HG03135 (cell line): ENCODE measurements around the gene DNAJB8.

Experiments
- ATAC-seq: cut with Tn5 transposase; IDR thresholded peaks from one replicate; pipeline ENCODE4 v1.9.1; 2021; ENCODE audit warnings: mild to moderate bottlenecking, moderate library complexity; ENCODE audit not compliant: unreplicated experiment

Gene DNAJB8

GRCh38 chr3:128494367-128494650 lies 27.6 kb upstream of the DNAJB8 start:
- ATAC-seq = no peak

DNA sequence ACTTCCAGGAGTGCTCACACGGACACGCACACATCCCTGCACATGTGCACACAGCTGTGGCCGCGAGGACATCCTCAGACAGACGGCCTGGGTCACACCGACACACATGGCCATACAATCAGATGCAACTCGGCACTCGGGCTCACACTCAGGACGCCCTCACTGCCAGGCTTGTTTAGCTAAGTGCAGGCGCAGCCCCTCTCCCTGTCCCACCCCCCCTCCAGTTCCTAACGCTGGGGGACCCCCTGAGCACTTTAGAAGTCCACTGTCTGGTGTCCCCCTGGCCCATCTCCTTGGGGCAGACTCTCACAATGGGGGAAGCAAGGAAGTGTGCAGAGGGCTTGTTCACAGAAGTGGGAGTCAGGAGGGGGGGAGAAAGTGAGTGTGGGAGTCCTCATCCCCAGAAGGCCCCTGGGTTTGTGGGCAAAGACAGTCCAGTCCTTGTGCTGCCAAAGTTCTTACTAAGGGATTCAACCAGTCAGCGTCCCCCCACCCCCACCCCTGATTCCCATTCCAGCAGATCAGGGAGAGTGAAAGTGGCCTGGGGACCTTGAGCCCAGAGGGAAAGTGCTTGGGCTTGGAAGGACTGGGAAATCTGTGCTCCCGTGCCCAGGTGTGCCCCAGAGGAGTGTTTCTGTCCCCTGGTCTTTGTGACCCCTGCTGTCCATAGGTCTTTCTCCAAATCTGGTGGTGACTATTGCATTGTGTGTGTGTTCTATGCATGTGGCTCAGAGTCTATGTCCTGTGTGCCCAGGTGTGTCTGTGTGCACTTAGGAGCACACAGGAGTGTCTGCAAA lies 27.1 kb upstream of the DNAJB8 start:
- ATAC-seq = no peak

DNA sequence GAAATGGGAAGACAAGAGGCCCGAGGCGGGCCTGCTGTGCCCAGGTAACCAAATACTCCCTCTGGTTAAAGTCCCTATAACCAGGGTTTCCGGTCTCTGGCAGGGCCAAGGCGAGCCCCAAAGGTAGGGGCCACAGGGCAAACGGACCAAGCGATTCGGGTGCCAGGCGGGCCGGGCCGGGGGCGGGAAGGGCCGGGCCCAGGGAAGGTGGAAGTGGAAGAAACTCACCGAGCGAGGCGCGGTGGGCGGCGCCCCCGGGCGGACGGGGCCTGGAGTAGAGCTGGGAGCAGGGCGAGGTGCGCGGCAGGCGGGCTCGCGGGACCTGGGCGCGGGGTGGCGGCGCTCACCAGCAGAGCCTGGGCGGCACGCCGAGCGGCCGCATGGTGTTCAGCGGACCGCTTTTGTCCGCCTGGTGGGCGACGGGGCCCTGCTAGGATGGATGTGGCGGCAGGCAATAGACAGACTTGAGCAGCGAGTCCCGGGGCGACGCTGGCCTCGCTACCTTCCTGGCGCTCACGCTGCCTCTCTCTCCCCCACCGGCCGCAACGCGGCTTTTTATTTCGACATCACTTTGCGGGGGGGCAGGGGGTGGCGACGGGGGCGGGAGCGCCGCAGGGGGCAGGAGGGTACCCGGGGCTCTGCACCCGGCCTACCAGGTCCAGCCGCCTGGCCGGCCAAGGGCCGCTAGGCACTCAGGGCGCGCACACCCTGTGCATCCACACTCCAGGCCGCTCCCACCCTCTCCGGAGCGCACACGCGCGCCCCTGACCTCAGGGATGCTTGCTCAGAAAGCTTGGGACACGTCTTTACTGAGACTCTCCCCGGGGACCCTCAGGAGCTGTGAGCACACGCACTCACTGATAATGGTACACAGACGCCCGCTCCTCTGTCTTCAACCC lies 26.2 kb upstream of the DNAJB8 start, which contains the start of gene GATA2:
Gene GATA2, minus strand, starts transcription at position 531 of the 899 bp plus-strand sequence. CDS start 6,170 bp downstream, outside the sequence.
- ATAC-seq = no peak

GRCh38 chr3:128491941-128492670 lies 25.4 kb upstream of the DNAJB8 start:
- ATAC-seq = no peak

GRCh38 chr3:128491691-128491940 lies 24.9 kb upstream of the DNAJB8 start:
- ATAC-seq = no peak

DNA sequence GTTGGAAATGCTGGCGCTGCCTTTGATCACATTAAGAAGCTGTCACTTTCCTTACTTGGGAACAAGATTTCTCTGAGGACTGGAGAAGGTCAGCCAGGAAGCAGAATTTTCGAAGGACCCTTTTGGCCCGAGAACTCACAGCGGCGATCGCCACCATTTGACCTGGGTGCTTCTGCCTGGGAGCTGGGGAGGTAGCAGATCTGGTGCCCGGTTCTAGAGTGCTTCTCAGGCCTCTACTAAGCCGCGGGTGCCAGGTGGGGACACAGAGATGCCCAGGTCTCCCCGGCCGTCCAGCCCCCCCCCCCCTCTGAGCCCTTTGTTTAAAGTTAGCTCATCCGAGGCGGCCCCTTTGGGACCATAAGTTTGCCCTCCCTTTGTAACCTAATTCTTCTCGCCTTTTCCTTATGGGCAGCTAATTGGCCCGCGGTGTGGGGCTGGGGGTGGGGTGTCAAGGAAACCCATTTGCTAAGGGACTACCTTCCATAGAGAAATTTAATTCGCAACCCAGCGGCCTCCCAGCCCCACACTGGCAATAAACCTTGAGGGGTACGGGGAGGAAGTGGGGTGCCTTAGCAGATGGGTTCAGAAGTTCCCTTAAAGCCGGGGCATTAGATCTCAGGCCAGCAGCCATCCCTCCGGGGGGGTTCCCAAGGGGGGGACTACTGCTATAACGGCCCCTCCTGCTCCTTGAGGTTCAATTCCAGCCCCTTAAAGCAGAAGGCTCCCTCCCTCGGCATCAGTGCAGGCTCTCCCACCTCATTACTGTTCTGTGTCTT lies 24.4 kb upstream of the DNAJB8 start:
- no peak for ATAC-seq

DNA sequence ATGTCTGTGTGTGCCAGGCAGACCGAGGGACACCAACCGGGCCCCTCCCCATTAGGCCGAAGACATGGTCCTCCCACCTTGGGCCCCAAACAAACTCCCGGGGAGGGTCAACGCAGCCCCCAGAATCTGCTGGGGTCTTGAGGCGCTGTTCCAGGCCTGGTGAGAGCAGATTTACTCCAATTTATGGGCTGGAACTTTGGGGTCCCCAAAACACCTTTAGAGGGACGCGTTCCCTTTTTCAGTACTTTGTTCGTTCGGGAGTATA lies 23.9 kb upstream of the DNAJB8 start:
- no peak for ATAC-seq

- ATAC-seq = no peak
Observed at GRCh38 chr3:128489927-128490649, 23.4 kb upstream of the DNAJB8 start.

- no peak for ATAC-seq
Observed at GRCh38 chr3:128489674-128489926, 22.9 kb upstream of the DNAJB8 start.

GRCh38 chr3:128488991-128489673 lies 22.4 kb upstream of the DNAJB8 start:
- no peak for ATAC-seq

DNA sequence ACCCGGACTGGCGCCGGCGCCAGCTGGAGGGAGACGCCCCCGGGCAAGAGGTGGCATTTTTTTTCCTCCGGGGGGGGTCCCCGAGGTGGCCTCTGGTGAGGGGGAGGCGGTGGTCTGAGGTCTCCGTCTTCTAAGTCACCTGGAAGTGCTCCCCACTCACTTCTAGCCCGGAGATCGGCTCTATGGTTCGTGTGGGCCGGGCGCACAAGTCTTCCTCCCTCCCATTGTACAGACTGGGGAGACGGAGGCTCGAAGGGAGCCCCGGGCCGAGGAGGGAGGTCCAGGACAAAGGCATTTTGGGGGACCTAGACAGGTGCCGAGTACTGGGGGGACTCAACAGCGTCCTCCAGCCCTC lies 21.9 kb upstream of the DNAJB8 start:
- ATAC-seq = no peak

- ATAC-seq = no peak
Observed at GRCh38 chr3:128487813-128488635, 21.3 kb upstream of the DNAJB8 start.

DNA sequence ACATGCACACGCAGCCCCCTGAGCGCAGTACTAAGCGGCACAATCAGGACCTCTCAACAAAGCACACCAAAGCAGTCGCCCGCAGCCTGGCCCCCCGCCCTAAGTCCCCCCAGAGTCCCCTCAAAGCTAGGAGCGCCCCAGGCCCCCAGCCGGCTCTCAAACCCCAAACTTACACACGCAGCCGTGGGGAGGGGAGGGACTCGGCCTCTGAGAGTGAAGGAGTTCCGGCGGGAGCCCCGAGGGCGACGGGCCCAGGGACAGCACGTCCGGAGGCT lies 20.8 kb upstream of the DNAJB8 start:
- ATAC-seq = no peak

DNA sequence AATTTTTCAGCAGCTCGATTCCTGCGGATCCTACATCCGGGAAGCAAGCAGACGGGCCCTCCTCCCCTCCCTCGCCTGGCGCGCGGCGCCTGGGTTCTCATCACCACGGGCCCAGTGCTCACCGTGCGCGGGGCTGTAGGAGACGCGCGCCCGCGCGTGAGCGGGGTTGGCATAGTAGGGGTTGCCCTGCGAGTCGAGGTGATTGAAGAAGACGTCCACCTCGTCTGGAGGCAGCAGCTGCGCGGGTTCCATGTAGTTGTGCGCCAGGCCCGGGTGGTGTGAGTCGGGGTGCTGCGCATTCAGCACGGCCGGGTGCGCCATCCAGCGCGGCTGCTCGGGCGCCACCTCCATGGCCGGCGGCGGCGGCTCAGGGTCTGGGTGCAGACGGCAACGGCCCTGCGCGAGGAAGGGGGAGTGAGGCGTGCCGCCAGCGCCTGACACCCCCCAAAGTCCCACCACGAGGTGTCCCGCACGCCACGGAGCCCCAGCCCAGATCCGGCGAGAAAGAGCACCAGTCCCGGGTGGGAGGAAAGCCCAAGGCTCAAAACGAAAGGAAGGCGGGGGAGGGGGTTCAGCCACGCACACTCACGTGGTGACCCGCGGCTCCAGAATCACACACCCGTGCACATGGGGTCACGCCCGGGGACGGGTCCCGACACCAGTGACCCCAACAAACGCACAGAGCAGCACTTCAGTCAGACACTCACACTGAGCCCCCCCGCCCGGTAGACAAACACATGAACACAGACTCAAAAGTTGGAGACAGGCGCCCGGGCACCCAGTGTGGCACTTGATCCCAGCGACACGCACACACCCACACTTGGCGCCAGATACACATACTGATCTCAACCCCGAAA lies 20.2 kb upstream of the DNAJB8 start:
- ATAC-seq = no peak

GRCh38 chr3:128486205-128486628 lies 19.5 kb upstream of the DNAJB8 start:
- no peak for ATAC-seq

- no peak for ATAC-seq
Observed at GRCh38 chr3:128485282-128486204, 18.9 kb upstream of the DNAJB8 start.

DNA sequence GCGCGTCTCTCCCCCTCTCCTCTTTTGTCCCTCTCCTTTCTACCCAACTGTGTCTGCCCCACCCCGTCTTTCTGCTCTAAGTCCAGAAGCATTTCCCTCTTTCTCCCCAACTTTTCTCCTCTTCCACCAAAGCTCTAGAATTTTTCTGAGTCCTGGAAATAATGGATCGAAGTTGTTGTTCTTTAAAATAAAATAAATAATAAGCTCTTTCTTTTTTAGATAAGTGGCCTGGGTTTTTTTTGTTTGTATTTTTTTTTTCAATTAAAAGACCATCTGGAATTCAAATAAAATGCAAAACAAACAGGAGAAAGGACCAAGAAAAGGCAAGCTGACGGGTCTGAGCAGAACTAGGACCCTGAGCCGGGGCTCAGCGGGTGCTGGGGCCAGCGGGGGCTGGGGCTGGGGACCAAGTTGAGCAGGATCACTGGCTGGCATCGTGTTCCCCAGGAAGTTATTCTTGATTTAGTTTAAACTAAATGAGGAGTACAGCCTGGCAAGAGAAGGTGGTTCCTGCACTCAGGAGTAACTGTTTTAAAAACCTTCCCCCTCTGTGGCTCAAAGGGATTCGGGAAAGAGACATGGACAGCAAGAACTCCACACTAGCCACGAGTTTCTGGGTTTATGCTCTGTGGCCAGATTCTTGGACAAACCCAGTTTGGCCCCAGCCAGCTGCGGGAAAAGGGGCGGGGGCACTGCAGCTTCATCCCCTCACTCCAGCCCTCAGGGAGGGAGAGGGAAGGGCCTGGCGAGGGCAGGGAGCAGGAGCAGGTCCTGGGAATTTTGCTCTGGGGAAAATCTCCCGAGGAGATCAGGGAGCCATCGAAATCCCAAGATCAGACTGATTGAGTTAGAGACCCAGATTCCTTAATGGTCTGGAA lies 18.0 kb upstream of the DNAJB8 start:
- no peak for ATAC-seq
